H1 (cell line): ENCODE data around the gene KRT4. TPM values are rescaled to one million over a fixed set of nuclear protein-coding genes. Genes with fewer than 3 reads are reported as not detected.

Source experiments
- BRCA1 ChIP-seq: IDR thresholded peaks from 2 replicates; pipeline ENCODE4 v1.6.1; 2012; ENCODE audit warnings: low read depth, low read length, improper control_type of control experiment
- CTBP2 ChIP-seq: IDR thresholded peaks from 2 replicates; pipeline ENCODE4 v1.7.0; 2011; ENCODE audit warnings: borderline replicate concordance, mild to moderate bottlenecking, moderate library complexity, mixed read lengths, low read length; ENCODE audit not compliant: insufficient read depth, insufficient read length
- EP300 ChIP-seq, 2 experiments: IDR thresholded peaks; 1 replicate in 1 of 2; 2 replicates in 1 of 2; pipeline ENCODE4 v1.6.1; 2011 to 2012; ENCODE audit warnings: low read depth in 2 of 2, low read length in 2 of 2, mild to moderate bottlenecking in 2 of 2, borderline replicate concordance in 1 of 2, inconsistent platforms in 1 of 2, moderate library complexity in 1 of 2
- NRF1 ChIP-seq: IDR thresholded peaks from 2 replicates; pipeline ENCODE4 v1.6.1; 2011; ENCODE audit warnings: mild to moderate bottlenecking, low read depth, low read length, improper control_type of control experiment
- RAD21 ChIP-seq, 2 experiments: IDR thresholded peaks in 1 of 2; conservative IDR thresholded peaks in 1 of 2; 2 replicates each; pipeline ENCODE4 v1.6.1; 2011; ENCODE audit warnings: low read depth in 2 of 2, low read length in 2 of 2, improper control_type of control experiment in 1 of 2, inconsistent platforms in 1 of 2, mild to moderate bottlenecking in 1 of 2, moderate library complexity in 1 of 2
- SUZ12 ChIP-seq: fragments of 200-600 bp; sonication (generic); IDR thresholded peaks from 2 replicates; pipeline ENCODE4 v1.6.1; 2012; ENCODE audit warnings: mild to moderate bottlenecking, inconsistent platforms, low read length, moderate library complexity, mixed read lengths
- polyA plus RNA-seq, 7 experiments: library from polyadenylated mRNA; depleted of rRNA in 3 of 7; stranded (reverse) in 5 of 7; unstranded in 2 of 7; fragments of >200 nt in 5 of 7; fragments of 200-250 nt in 2 of 7; gene quantifications; 1 replicate in 5 of 7; 2 replicates in 1 of 7; 4 replicates in 1 of 7; pipeline versions ENCODE4 v1.2.1 to v1.2.3, GENCODE V29; 2011 to 2013; ENCODE audit warnings: missing spikeins in 2 of 7, mixed read lengths in 2 of 7
- total RNA-seq: library from RNA; stranded (reverse); fragmentation: NEBNext Ultra II Directional; extraction: Animal tissue kit (Norgen Biotek cat#: 25700); gene quantifications from 2 replicates; pipeline ENCODE4 v1.2.1, GENCODE V29; 2021

KRT4 gene
- total and polyA plus RNA-seq, 2 of the 8 experiments (the other 6 are each of a cell fraction or from before 2014, with no cell fraction given) = not detected

DNA sequence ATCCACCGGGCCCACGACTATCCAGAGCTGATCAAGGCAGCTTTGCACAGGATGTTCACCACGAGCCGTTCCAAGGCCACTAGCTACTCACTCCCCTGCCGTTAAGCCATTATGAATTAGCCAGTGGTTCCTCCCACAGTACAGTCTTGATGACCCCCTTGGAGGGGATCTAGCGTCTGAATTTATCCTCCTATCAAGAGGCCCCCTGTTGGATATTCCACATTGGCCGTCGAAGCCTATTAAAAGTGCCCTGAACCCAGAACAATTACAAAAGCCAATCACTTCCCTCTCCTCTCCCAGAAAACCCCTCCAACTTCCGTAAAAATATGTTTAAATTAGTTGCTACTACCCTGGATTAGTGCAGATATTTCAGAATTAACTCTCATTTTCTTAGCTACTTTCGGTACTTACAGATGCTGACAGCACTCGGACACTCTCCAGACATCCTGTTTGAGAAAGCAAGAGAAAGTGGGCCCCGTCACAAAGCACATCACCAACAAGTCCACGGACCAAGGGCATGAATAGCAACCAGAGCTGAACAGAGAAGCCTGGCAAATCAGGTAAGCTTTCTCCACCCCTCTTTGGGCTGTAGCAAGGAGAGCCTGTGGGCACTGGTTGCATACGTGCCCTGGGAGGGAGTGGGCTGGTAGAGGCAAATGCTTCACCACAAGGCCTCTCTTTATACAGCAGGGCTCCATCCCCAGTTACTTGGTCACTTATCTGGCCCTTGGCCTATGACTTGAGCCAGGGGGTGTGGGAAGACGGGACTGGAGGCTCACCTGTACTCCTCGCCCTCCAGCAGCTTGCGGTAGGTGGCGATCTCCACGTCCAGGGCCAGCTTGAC is 23.3 kb downstream of the KRT4 start (continued):
- no peak for TF ChIP-seq SUZ12
- TF ChIP-seq RAD21 (IDR thresholded peaks at IDR 0.05 in 1 of 2, conservative IDR thresholded peaks at IDR 0.05 in 1 of 2; ENCODE audit: low read depth in 2 of 2, low read length in 2 of 2) = peak in 1 of 2 experiments; percentile 9; a peak in 1 of 4 replicates
- no peak for TF ChIP-seq NRF1
- TF ChIP-seq EP300 (IDR thresholded peaks at IDR 0.05; ENCODE audit: borderline replicate concordance in 1 of 2, low read depth in 2 of 2, low read length in 2 of 2) = no peak
- no peak for TF ChIP-seq CTBP2
- no peak for TF ChIP-seq BRCA1
